H1 (cell line): ENCODE data around the gene C6orf62. TPM values are rescaled to one million over a fixed set of nuclear protein-coding genes. Genes with fewer than 3 reads are reported as not detected.

Experiments used
- CTCF ChIA-PET: fragments of 300-600 bp; sonication (Branson Sonifier 250); formaldehyde crosslinking; loops from one replicate; lab custom pipeline; 2021; ENCODE audit not compliant: partially characterized antibody; lab: Charles Lee
- POLR2A ChIA-PET: fragments of 300-600 bp; sonication (Branson Sonifier 250); formaldehyde crosslinking; loops from one replicate; lab custom pipeline; 2021; ENCODE audit warnings: inconsistent platforms; ENCODE audit not compliant: partially characterized antibody; lab: Charles Lee
- DNase-seq, 2 experiments: peaks; one replicate each; pipeline versions ENCODE4 v3.0.0 to v3.0.0-alpha.2; 2010 to 2022; ENCODE audit warnings: low spot score in 2 of 2, low read depth in 1 of 2, mixed read lengths in 1 of 2
- FAIRE-seq: peaks from 2 replicates; lab custom pipeline; 2011; peaks lifted over from hg19 to GRCh38; lab: Jason Lieb, UNC
- H2AFZ ChIP-seq: 2 replicates; pipeline ENCODE4 v1.8.1; 2012; ENCODE audit warnings: low read length, inconsistent platforms
- H2AK5ac ChIP-seq: 2 replicates; pipeline ENCODE4 v1.6.1; 2013; ENCODE audit warnings: low read depth, low read length
- H2BK120ac ChIP-seq: replicated peaks from 2 replicates; pipeline ENCODE3; 2013; ENCODE audit warnings: low read depth, low read length, inconsistent platforms
- H2BK12ac ChIP-seq: 2 replicates; pipeline ENCODE4 v1.6.1; 2013; ENCODE audit warnings: low read depth, low read length
- H2BK15ac ChIP-seq: 2 replicates; pipeline ENCODE4 v1.6.1; 2013; ENCODE audit warnings: low read length
- H2BK20ac ChIP-seq: 2 replicates; pipeline ENCODE4 v1.6.1; 2013; ENCODE audit warnings: low read length
- H2BK5ac ChIP-seq: 2 replicates; pipeline ENCODE4 v1.6.1; 2013; ENCODE audit warnings: low read depth, low read length
- H3K14ac ChIP-seq: 2 replicates; pipeline ENCODE4 v1.6.1; 2013; ENCODE audit warnings: inconsistent platforms; ENCODE audit not compliant: insufficient read length
- H3K18ac ChIP-seq: 2 replicates; pipeline ENCODE4 v1.6.1; 2013; ENCODE audit warnings: low read length; ENCODE audit errors: extremely low read depth
- H3K23ac ChIP-seq: 2 replicates; pipeline ENCODE4 v1.6.1; 2013; ENCODE audit warnings: inconsistent platforms; ENCODE audit not compliant: insufficient read length
- H3K23me2 ChIP-seq: 2 replicates; pipeline ENCODE4 v1.6.1; 2013; ENCODE audit warnings: low read depth, low read length
- H3K27ac ChIP-seq: 2 replicates; pipeline ENCODE4 v1.6.1; 2011; ENCODE audit warnings: low read depth, low read length, inconsistent platforms
- H3K27me3 ChIP-seq, 4 experiments: replicated peaks in 1 of 4; 1 replicate in 1 of 4; 2 replicates in 3 of 4; pipeline versions ENCODE4 v1.6.1 to v1.8.1; 2011 to 2013; ENCODE audit warnings: low read length in 3 of 4, mild to moderate bottlenecking in 3 of 4, inconsistent platforms in 2 of 4, mixed read lengths in 2 of 4, moderate library complexity in 1 of 4; ENCODE audit not compliant: control insufficient read depth in 3 of 4, insufficient read depth in 3 of 4; ENCODE audit errors: extremely low read depth in 1 of 4
- H3K36me3 ChIP-seq, 4 experiments: 2 replicates each; pipeline versions ENCODE4 v1.6.1 to v1.8.1; 2011 to 2013; ENCODE audit warnings: mild to moderate bottlenecking in 4 of 4, low read length in 3 of 4, moderate library complexity in 2 of 4, control low read depth in 1 of 4, inconsistent platforms in 1 of 4; ENCODE audit not compliant: insufficient read depth in 4 of 4, control insufficient read depth in 2 of 4
- H3K4ac ChIP-seq: replicated peaks from 2 replicates; pipeline ENCODE3; 2013; ENCODE audit warnings: low read length, low read depth, mixed read lengths, inconsistent platforms; ENCODE audit not compliant: insufficient read length
- H3K4me1 ChIP-seq, 4 experiments: replicated peaks in 1 of 4; 1 replicate in 1 of 4; 2 replicates in 3 of 4; pipeline versions ENCODE4 v1.6.1 to v1.8.1; 2011 to 2013; ENCODE audit warnings: low read length in 3 of 4, inconsistent platforms in 2 of 4, mixed read lengths in 1 of 4; ENCODE audit not compliant: insufficient read depth in 4 of 4, control insufficient read depth in 3 of 4
- H3K4me2 ChIP-seq, 2 experiments: 2 replicates each; pipeline versions ENCODE4 v1.6.1 to v1.8.1; 2011 to 2013; ENCODE audit warnings: low read depth in 2 of 2, low read length in 2 of 2, control low read depth in 1 of 2, inconsistent platforms in 1 of 2, mild to moderate bottlenecking in 1 of 2; ENCODE audit not compliant: insufficient read depth in 1 of 2
- H3K4me3 ChIP-seq, 4 experiments: fragments of 200-600, 300-600 bp in 1 of 4; sonication (generic), shearing (Covaris generic), sonication (Bioruptor Twin) in 1 of 4; 2 replicates each; pipeline versions ENCODE4 v1.5.1 to v1.8.1; 2011 to 2016; ENCODE audit warnings: low read length in 4 of 4, low read depth in 3 of 4, control low read depth in 2 of 4, inconsistent platforms in 2 of 4, mild to moderate bottlenecking in 2 of 4, mixed read lengths in 1 of 4, moderate library complexity in 1 of 4; ENCODE audit not compliant: insufficient read depth in 2 of 4; ENCODE audit errors: extremely low read depth in 1 of 4
- H3K56ac ChIP-seq: replicated peaks from 2 replicates; pipeline ENCODE3; 2013; ENCODE audit warnings: low read depth, mild to moderate bottlenecking, mixed read lengths, low read length, inconsistent platforms; ENCODE audit not compliant: insufficient read length
- H3K79me1 ChIP-seq: 2 replicates; pipeline ENCODE4 v1.6.1; 2013; ENCODE audit warnings: low read depth, low read length, control low read depth
- H3K79me2 ChIP-seq, 2 experiments: 2 replicates each; pipeline versions ENCODE4 v1.6.1 to v1.8.1; 2012 to 2013; ENCODE audit warnings: low read length in 2 of 2, mild to moderate bottlenecking in 2 of 2, inconsistent platforms in 1 of 2; ENCODE audit not compliant: insufficient read depth in 2 of 2, control insufficient read depth in 1 of 2
- H3K9ac ChIP-seq, 4 experiments: replicated peaks in 1 of 4; 1 replicate in 1 of 4; 2 replicates in 3 of 4; pipeline versions ENCODE4 v1.6.1 to v1.8.1; 2011 to 2013; ENCODE audit warnings: low read depth in 3 of 4, low read length in 3 of 4, control low read depth in 2 of 4, mild to moderate bottlenecking in 2 of 4, moderate library complexity in 2 of 4, inconsistent platforms in 1 of 4; ENCODE audit errors: extremely low read depth in 1 of 4
- H3K9me3 ChIP-seq, 2 experiments: 2 replicates each; pipeline versions ENCODE4 v1.6.1 to v1.8.1; 2012 to 2013; ENCODE audit warnings: mild to moderate bottlenecking in 2 of 2, moderate library complexity in 2 of 2, control low read depth in 1 of 2, inconsistent platforms in 1 of 2, low read depth in 1 of 2, low read length in 1 of 2, mixed read lengths in 1 of 2; ENCODE audit not compliant: insufficient read depth in 2 of 2
- H4K20me1 ChIP-seq, 2 experiments: replicated peaks in 1 of 2; 2 replicates each; pipeline versions ENCODE3 to v1.8.1; 2011 to 2013; ENCODE audit warnings: inconsistent platforms in 2 of 2, low read length in 2 of 2, mild to moderate bottlenecking in 1 of 2; ENCODE audit not compliant: insufficient read depth in 2 of 2, control insufficient read depth in 1 of 2
- H4K5ac ChIP-seq: 2 replicates; pipeline ENCODE4 v1.6.1; 2013; ENCODE audit warnings: low read length, low read depth, mixed read lengths, inconsistent platforms; ENCODE audit not compliant: insufficient read length
- H4K8ac ChIP-seq: 2 replicates; pipeline ENCODE4 v1.8.0; 2013; ENCODE audit warnings: mild to moderate bottlenecking, moderate library complexity, low read length, inconsistent platforms; ENCODE audit not compliant: insufficient read depth; ENCODE audit errors: extremely low read depth
- H4K91ac ChIP-seq: replicated peaks from 2 replicates; pipeline ENCODE3; 2013; ENCODE audit warnings: low read length, mixed read lengths, inconsistent platforms; ENCODE audit not compliant: insufficient read length
- CTBP2 ChIP-seq: IDR thresholded peaks from 2 replicates; pipeline ENCODE4 v1.7.0; 2011; ENCODE audit warnings: borderline replicate concordance, mild to moderate bottlenecking, moderate library complexity, mixed read lengths, low read length; ENCODE audit not compliant: insufficient read depth, insufficient read length
- SAP30 ChIP-seq: fragments of 300-600 bp; sonication (generic); IDR thresholded peaks from 2 replicates; pipeline ENCODE4 v1.7.1; 2012; ENCODE audit warnings: low read length, moderate library complexity, mild to moderate bottlenecking, inconsistent platforms; ENCODE audit not compliant: insufficient read depth, insufficient replicate concordance
- WGBS, 2 experiments: shearing (Covaris generic) in 1 of 2; methylation state at CpG; one replicate each; pipeline versions ENCODE4 v1.1.6 to v1.1.7; 2013 to 2015; ENCODE audit warnings: low lambda C conversion rate in 2 of 2, mixed read lengths in 2 of 2, inconsistent platforms in 1 of 2, low coverage in 1 of 2, missing lambda C conversion rate in 1 of 2; ENCODE audit not compliant: insufficient replicate concordance in 2 of 2, insufficient coverage in 1 of 2, insufficient read length in 1 of 2; ENCODE audit errors: extremely low coverage in 1 of 2, missing lambda C conversion rate in 1 of 2; 5-methylcytosine and 5-hydroxymethylcytosine counted together
- polyA plus RNA-seq, 7 experiments: library from polyadenylated mRNA; depleted of rRNA in 3 of 7; stranded (reverse) in 5 of 7; unstranded in 2 of 7; fragments of >200 nt in 5 of 7; fragments of 200-250 nt in 2 of 7; gene quantifications; 1 replicate in 5 of 7; 2 replicates in 1 of 7; 4 replicates in 1 of 7; pipeline versions ENCODE4 v1.2.1 to v1.2.3, GENCODE V29; 2011 to 2013; ENCODE audit warnings: missing spikeins in 2 of 7, mixed read lengths in 2 of 7
- total RNA-seq: library from RNA; stranded (reverse); fragmentation: NEBNext Ultra II Directional; extraction: Animal tissue kit (Norgen Biotek cat#: 25700); gene quantifications from 2 replicates; pipeline ENCODE4 v1.2.1, GENCODE V29; 2021

C6orf62 gene
- total and polyA plus RNA-seq, 2 of the 8 experiments (the other 6 are each of a cell fraction or from before 2014, with no cell fraction given): 25.6 to 101 TPM

DNA sequence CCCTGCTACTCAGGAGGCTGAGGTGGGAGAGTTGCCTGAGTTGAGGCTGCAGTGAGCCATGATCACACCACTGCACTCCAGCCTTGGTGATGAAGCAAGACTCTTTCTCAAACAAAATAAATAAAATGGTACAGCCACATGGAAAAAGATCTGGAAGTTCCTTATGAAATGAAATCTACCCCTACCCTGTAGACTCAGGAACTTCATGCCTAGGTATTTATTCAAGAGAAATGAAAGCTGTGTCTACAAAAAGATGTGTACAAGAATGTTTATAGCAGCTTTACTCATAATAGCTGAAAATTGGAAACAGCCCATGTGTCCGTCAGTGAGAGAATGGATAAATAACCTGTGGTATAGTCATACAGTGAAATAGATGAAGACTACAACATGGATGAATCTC, 15.2 kb upstream of the C6orf62 start:
- H2BK5ac ChIP-seq: no peak overlapping the region
- H3K14ac ChIP-seq: no peak overlapping the region
- no peak overlapping the region for H3K9ac ChIP-seq
- no peak overlapping the region for H3K18ac ChIP-seq
- H2BK12ac ChIP-seq: no peak overlapping the region
- no peak overlapping the region for H2AK5ac ChIP-seq
- H3K79me2 ChIP-seq: no peaks in the 10 kb centered on the region
- no peak overlapping the region for H3K4me3 ChIP-seq
- H3K56ac ChIP-seq: no peak overlapping the region
- H3K4ac ChIP-seq: no peak overlapping the region
- DNase-seq (no peak), FAIRE-seq (no peak)
- H3K27ac ChIP-seq: no peak overlapping the region
- WGBS, 2 experiments: 90% methylated on average over 1 of the region's 1 CpG; no CpG with 5 or more reads in 1 of the 2 experiments
- H3K23me2 ChIP-seq: no peaks in the 10 kb centered on the region
- H4K5ac ChIP-seq: no peak overlapping the region
- H4K20me1 ChIP-seq: no peaks in the 10 kb centered on the region
- no peak overlapping the region for H2BK15ac ChIP-seq
- no peak overlapping the region for H2BK20ac ChIP-seq
- H3K27me3 ChIP-seq: no peaks in the 10 kb centered on the region
- no peaks in the 10 kb centered on the region for H3K36me3 ChIP-seq
- H3K4me2 ChIP-seq: no peak overlapping the region
- H3K23ac ChIP-seq: no peak overlapping the region
- H4K8ac ChIP-seq: no peak overlapping the region
- H3K4me1 ChIP-seq: no peaks in the 10 kb centered on the region
- H3K79me1 ChIP-seq: no peaks in the 10 kb centered on the region
- CTCF ChIA-PET: interaction anchor here (0.7 kb wide), 1 partner anchor 64 kb away, joined by 3 read pairs; no protein-coding TSS in a partner anchor
- POLR2A ChIA-PET: interaction anchor here (1.7 kb wide), 1 partner anchor 9 kb away, joined by 3 read pairs; no protein-coding TSS in a partner anchor
- no peak overlapping the region for H4K91ac ChIP-seq
- peaks cover 17 to 18% of the 10 kb centered on the region in 2 experiments for H3K9me3 ChIP-seq
- H2AFZ ChIP-seq: no peak overlapping the region
- H2BK120ac ChIP-seq: no peak overlapping the region
- TF ChIP-seq SAP30 (no peak), CTBP2 (no peak)
